GM21528 (cell line): ENCODE results near the gene SFMBT2.
"Not testable (repeated sequence)": the region's sequence is repeated elsewhere in the genome, so short reads cannot be mapped to it uniquely, and the experiment has no call there.

Source experiments
- ATAC-seq: cut with Tn5 transposase; IDR thresholded peaks from one replicate; pipeline ENCODE4 v1.9.1; 2021; ENCODE audit warnings: mild to moderate bottlenecking, moderate library complexity; ENCODE audit not compliant: unreplicated experiment, low FRiP score

SFMBT2 gene

DNA sequence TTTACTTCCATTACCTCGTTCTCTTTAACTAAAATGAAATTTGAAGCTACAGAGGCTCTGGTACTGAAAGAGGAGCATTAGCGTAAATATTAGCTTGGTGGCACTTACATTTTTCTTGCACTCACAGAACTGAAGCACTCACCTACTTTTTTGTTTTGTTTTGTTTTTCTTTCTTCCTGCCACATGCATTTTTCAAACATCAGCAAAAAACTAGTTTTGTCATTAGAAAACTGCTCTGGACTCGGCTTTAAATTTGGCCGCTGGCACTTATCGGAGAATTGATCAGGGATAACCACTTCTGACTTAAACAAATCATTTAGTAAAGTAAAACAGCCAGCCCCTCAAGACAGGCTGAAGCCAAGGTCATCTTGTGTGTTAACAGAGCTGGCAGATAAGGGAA is 216.3 kb downstream of the SFMBT2 start:
- ATAC-seq, result no peak

DNA sequence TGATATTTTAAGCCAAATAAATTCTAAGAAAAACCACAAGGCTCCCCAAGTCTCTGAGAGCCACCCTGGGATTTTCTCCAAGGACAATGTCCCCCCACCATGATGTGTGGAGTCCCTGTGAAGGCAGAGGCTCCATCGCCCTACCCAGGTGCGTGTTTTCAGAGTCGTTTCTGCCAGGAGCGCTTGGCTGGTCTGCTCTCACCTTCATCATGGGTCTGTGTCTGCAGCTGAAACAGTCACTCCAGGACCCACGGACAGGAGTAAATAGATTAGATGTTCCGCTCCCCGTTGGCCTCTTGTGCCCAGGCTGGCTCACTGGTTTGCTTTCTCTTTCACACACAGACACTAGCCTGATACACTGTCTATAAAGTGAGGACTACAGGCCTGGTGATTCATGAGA is 217.5 kb downstream of the SFMBT2 start:
- ATAC-seq, result no peak

DNA sequence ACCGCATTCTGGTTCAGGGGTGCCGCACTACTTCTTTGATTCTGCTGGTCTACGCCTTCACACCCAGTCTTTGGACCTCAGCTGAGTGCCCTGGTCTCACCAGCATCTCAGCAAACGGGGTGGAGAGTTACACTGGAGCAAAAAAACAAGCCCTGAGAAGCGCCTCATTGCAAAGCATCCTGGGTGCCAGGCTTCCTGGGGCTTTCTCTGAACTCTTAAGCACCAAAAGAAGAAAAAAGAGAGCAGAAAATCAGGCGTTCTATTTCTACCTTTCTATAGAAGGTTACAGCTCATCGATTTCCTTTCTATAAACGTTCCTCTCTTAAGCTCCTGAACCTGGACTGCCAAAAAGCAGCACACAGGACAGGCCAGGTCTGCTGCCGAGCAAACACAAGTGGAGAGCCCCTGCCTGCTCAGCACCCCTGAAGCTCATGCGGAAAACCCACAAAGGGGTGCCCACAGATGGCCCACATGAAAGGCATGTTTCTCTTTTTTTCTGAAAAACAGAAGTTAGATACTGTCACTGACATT is 217.9 kb downstream of the SFMBT2 start:
- no peak for ATAC-seq

DNA sequence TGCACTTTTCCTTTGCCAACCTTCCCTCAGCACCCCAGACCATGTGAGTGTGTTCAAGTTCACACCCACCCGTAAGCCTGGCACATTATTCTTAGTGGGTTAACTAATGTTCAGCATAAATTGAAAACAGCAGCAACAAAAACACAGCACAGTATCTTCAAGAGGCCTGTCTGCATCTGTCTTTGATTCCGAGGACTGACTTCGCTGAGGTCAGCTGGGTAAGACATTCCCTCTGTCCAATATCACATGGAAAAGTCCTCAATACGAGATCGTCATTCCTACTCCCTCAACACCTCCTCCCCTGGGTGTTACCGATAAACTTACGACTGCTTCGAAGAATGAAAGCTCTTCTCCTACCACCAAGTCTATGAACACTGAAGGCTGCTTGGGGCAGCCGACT is 218.8 kb downstream of the SFMBT2 start:
- no peak for ATAC-seq

DNA sequence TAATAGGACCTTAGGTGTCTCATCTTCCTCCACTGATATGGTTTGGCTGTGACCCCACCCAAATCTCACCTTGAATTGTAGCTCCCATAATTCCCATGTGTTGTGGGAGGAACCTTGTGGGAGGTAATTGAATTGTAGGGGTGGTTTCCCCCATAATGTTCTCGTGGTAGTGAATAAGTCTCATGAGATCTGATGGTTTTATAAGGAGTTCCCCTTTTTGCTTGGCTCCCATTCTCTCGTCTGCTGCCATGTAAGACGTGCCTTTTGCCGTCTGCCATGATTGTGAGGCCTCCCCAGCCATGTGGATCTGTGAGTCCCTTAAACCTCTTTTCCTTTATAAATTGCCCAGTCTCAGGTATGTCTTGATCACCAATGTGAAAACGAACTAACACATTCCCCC is 220.1 kb downstream of the SFMBT2 start:
- ATAC-seq, result not testable (repeated sequence)

DNA sequence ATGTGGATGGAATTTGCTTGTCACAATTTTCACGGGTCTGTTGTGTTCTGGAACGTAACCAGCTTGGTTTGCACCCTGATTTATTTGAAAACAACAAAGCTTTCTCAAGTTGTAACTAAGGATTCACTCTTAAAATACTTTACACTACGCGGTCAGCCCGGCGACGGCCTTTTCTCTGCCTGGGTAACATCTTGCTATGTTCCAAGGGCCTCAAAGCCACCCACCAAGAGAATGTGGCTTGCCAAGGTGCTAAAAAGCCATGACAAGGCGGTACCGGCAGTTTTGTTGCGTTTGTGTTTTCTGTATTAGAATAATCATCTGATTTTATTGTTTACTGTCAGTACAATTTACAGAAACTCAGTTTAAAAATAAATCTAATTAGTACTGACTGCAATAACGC is 220.9 kb downstream of the SFMBT2 start:
- ATAC-seq, result no peak

DNA sequence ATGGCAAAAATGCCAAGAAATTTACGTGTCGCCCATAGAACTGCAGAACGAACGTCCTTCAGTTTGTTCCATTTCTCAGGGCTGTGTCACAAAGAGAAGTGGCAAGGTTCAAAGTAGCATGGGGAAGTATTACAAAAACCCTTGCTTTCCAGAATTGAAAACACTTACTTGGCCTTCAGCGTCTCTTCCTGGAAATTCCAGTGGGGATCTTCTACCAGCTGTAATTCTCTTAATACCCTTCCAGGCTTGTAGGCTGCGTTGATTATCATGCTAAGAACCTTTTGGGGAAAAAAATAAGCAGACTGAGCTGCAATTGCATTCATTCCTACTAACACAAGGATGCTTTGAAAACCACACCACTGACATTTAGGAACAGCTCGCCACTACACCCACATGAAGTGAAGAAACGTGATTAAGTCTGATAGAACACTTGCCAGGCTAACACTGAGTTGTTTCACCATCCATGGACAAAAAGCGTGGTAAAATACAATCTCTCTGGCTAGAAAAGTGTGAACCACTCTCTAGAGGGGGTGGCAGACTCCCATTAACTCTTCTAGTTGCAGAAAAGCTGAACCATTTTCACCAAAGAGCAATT is 222.3 kb downstream of the SFMBT2 start:
- ATAC-seq, result no peak

- no peak for ATAC-seq
These were observed 224.3 kb downstream of the SFMBT2 start for GRCh38 chr10:7186387-7187018.

DNA sequence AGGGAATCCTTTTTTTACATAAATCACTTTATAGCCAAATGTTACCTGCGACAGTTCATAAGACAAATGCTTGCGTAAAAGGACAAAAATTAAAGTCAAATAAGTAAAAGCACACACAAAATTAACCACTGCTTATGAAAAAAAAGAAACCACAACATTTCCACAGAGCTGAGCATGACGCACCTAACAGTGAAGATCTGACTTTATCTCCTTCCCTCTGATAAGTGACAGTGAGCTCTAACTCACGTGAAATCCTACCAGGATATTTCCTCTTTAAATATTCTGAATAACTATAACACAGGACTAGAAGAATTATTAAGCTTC is 225.5 kb downstream of the SFMBT2 start:
- no peak for ATAC-seq

DNA sequence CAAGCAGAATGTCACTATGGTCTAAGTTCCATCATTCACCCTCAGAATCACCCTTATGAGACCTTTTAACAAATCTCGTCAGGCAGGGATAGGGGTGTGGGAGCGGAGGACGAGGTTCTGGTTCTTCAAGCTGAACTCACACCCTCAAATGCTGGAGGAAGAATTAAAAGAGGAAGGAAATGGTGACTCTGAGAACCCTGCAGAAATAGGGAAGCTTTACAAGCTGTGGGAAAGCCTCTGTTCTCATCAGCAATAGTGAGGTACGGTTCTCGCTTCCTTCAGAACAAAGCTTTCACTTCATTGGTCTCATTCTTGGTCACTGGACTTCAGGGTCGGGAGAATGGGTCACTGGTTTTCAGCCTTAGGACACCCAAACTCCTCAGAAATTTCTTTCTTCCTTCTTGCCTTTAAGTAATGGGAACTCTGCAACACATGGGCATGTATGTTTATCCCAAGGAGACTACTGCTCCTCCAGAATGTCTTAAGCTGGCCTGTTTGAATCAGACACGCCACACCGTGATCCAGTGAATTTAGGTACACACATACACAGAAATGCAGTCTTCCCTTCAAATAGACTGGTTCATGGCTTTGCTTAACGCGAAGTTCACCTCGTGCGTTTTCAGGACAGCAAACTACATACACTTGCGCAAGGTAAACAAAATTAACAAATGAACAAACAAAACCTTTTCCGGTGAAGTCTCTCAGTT is 226.0 kb downstream of the SFMBT2 start:
- ATAC-seq, result peak; percentile 63

DNA sequence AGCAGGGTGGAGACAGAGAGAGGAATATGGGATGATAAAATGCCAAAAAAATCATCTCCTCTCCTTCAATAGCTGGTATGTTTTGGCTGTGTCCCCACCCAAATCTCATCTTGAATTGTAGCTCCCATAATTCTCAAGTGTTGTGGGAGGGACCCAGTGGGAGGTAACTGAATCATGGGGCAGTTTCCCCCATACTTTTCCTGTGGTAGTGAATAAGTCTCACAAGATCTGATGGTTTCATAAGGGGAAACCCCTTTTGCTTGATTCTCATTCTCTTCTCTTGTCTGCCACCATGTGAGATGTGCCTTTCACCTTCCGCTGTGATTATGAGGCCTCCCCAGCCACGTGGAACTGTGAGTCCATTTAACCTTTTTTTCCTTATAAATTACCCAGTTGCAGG is 226.7 kb downstream of the SFMBT2 start:
- not testable (repeated sequence) for ATAC-seq

- ATAC-seq, result not testable (repeated sequence)
These were observed 228.5 kb downstream of the SFMBT2 start for GRCh38 chr10:7182327-7182726.

DNA sequence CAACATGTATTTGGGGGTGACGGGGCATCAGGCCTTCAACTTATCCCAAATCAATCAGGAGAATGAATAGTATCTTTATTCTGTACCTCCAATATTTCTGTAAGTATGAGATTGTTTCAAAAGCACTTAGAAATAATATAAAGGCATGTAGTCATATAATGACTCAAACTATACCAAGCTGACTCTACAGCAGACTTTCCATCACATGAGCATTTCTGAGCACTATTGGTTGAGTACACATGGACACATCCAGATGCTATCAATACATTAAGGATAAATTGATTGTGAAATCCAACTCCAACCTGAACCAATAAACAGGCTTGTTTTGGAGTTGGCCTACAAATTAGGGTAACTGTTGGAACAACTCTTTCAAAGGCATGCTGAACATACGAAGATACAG is 229.4 kb downstream of the SFMBT2 start:
- ATAC-seq, result no peak

DNA sequence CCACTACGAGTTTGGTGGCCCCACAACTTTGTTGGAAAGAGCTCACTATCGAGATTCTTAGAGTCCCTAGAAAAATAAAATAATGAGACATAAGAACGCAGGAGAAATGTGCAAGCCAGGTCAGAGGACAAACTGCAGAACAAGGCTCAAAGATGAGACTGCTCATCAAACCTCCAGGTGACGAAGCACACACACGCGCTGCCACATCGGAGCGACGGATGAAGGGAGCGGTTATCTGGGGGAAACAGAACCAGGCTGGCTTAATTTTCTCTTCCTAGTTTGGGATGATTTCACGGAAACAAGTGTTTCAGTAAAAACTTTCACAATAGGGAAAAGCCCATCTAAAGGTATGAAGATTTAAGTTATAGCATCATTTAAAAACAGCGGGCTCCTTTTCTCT is 231.3 kb downstream of the SFMBT2 start:
- ATAC-seq, result no peak

GRCh38 chr10:7173948-7174347 is 236.9 kb downstream of the SFMBT2 start:
- ATAC-seq, result no peak

DNA sequence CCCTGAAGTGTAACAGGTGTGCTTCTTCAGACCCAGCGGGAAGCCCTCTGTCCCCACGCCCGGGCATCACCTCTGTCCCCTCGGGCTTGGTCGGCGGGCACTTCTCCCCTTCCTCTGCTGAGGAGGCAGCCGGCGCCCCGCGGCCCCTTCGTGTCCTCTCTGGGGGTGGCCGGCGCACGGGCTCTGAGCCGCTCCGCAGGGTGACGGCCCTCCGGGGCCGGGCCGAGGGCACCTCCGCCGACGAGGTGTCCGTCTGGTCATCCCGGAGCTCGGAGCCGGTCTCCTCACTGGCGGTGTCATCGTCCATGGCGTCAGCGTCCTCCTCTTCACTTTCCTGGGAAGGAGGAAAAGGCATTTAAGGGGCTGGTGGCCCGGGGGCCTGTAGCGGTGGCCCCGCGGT is 239.0 kb downstream of the SFMBT2 start:
- ATAC-seq, result no peak

GRCh38 chr10:7170626-7171322 is 240.1 kb downstream of the SFMBT2 start:
- ATAC-seq, result no peak

DNA sequence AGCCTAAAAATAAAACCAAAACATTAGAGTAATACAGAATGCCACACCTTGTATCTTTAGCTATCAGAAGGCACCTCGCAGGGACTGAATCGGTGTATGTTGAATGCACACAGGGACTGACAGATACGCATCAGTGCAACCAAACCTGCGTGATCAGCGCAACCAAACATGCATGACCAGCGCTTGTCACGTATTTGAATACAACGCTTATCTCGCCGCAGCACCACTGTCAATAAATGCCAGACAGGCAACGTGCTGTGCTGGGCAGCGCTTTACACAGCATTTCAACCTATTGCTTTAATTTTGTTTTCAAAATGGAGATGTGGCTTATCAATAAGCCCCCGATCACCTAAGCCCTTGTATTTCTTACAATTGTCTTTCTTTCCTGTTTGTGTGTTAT is 242.4 kb downstream of the SFMBT2 start:
- ATAC-seq, result no peak

DNA sequence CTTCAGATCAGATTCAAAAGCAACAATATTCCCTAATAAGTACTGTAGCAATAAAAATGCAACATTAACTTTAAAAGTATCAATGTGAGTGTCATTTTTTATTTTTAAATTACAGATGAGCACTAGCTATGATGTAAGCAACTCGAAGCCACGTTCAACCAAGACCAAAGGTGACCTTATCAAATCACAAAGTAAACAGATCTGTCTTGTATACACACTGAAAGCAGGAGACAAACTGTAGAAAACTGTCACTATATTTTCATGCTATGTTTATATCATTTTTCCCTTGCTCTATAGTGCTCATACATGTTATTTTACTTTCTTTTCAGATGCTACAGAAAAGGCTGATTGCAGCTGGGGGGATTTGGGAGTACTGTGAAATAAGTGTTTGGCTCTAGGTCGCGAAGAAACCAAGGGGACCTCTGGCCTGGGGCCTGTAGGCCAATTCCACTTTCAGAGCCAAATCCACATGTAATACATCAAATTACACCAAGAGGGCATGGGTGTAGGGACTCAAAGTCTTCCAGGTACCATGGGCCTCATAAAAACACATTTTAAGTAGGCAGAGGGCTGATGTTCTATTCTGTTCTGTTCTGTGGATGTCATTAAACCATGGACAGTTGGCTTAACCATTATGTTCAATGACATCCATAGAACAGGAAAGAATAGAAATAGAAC is 245.2 kb downstream of the SFMBT2 start:
- ATAC-seq, result no peak

GRCh38 chr10:7164955-7165354 is 245.9 kb downstream of the SFMBT2 start:
- ATAC-seq, result no peak

DNA sequence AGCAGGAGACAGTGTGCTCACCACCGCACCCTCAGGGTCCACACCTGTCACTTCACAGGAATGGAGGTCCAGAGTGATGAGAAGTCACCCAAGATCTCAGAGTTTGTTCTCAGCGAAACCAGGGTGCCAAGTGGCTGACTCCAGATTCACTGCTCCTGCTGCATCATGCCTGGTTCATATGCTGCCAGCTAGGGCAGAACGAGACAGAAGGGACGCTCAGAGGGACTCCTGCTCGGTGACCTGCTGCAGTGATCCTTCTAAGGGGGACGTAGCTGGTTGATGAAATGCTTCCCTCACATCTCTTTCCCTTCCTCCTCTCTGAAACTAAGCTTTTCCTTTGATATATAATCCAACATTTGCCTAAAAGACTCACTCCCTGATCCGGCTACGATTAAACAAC is 248.5 kb downstream of the SFMBT2 start:
- no peak for ATAC-seq
